Liver (tissue), 9 donors: ENCODE measurements around the gene ITPK1. TPM values are rescaled to one million over a fixed set of nuclear protein-coding genes. Genes with fewer than 3 reads are reported as not detected.

Experiments
- DNase-seq: peaks from one replicate; pipeline ENCODE4 v3.0.0-alpha.2; 2017; ENCODE audit warnings: low spot score
- H3K27ac ChIP-seq, 2 donors: one replicate each; pipeline ENCODE4 v1.7.0; 2013; ENCODE audit warnings: inconsistent platforms in 2 of 2, low read length in 2 of 2, control low read depth in 1 of 2, low read depth in 1 of 2, mild to moderate bottlenecking in 1 of 2
- H3K27me3 ChIP-seq, 4 donors: one replicate each; pipeline versions ENCODE4 v1.6.1 to v1.7.0; 2013; ENCODE audit warnings: low read length in 3 of 4, inconsistent platforms in 1 of 4, mild to moderate bottlenecking in 1 of 4, moderate library complexity in 1 of 4; ENCODE audit not compliant: control insufficient read depth in 4 of 4, insufficient read depth in 4 of 4
- H3K36me3 ChIP-seq, 4 donors: one replicate each; pipeline versions ENCODE4 v1.6.1 to v1.7.0; 2013; ENCODE audit warnings: low read length in 3 of 4, mild to moderate bottlenecking in 3 of 4, low read depth in 1 of 4, moderate library complexity in 1 of 4; ENCODE audit not compliant: control insufficient read depth in 4 of 4, insufficient read depth in 3 of 4
- H3K4me1 ChIP-seq, 4 donors: one replicate each; pipeline versions ENCODE4 v1.6.1 to v1.7.0; 2013; ENCODE audit warnings: low read length in 3 of 4, mild to moderate bottlenecking in 3 of 4, moderate library complexity in 1 of 4; ENCODE audit not compliant: control insufficient read depth in 4 of 4, insufficient read depth in 4 of 4
- H3K4me3 ChIP-seq, 3 donors: one replicate each; pipeline versions ENCODE4 v1.6.1 to v1.7.0; 2013; ENCODE audit warnings: low read length in 3 of 3, control low read depth in 1 of 3, low read depth in 1 of 3, mild to moderate bottlenecking in 1 of 3
- H3K9ac ChIP-seq, 2 donors: one replicate each; pipeline ENCODE4 v1.7.0; 2013; ENCODE audit warnings: low read length in 2 of 2, mild to moderate bottlenecking in 2 of 2, moderate library complexity in 2 of 2, control low read depth in 1 of 2, low read depth in 1 of 2
- H3K9me3 ChIP-seq, 4 donors: one replicate each; pipeline versions ENCODE4 v1.6.1 to v1.7.0; 2013; ENCODE audit warnings: low read length in 3 of 4; ENCODE audit not compliant: control insufficient read depth in 4 of 4
- EGR1 ChIP-seq, 2 donors: IDR thresholded peaks; 2 replicates each; pipeline ENCODE4 v1.6.1; 2016 to 2018; ENCODE audit warnings: antibody characterized with exemption in 2 of 2, low read depth in 2 of 2
- FOXA1 ChIP-seq: IDR thresholded peaks from 2 replicates; pipeline ENCODE4 v1.6.1; 2016; ENCODE audit warnings: antibody characterized with exemption
- FOXA2 ChIP-seq: IDR thresholded peaks from 2 replicates; pipeline ENCODE4 v1.6.1; 2016; ENCODE audit warnings: antibody characterized with exemption
- GABPA ChIP-seq, 2 donors: IDR thresholded peaks in 1 of 2; conservative IDR thresholded peaks in 1 of 2; 2 replicates each; pipeline ENCODE4 v1.6.1; 2016; ENCODE audit warnings: antibody characterized with exemption in 2 of 2, mild to moderate bottlenecking in 1 of 2, moderate library complexity in 1 of 2
- HNF4A ChIP-seq, 2 donors: conservative IDR thresholded peaks; 2 replicates each; pipeline ENCODE4 v1.6.1; 2016; ENCODE audit warnings: antibody characterized with exemption in 2 of 2, mild to moderate bottlenecking in 2 of 2
- HNF4G ChIP-seq: IDR thresholded peaks from 2 replicates; pipeline ENCODE4 v1.6.1; 2016; ENCODE audit warnings: antibody characterized with exemption
- JUND ChIP-seq, 2 donors: IDR thresholded peaks; 2 replicates each; pipeline ENCODE4 v1.6.1; 2016; ENCODE audit warnings: antibody characterized with exemption in 2 of 2
- NR2F2 ChIP-seq: IDR thresholded peaks from 2 replicates; pipeline ENCODE4 v1.6.1; 2016; ENCODE audit warnings: antibody characterized with exemption
- RAD21 ChIP-seq, 2 donors: IDR thresholded peaks; 2 replicates each; pipeline ENCODE4 v1.6.1; 2016; ENCODE audit warnings: antibody characterized with exemption in 2 of 2, mild to moderate bottlenecking in 2 of 2
- RXRA ChIP-seq, 2 donors: IDR thresholded peaks; 2 replicates each; pipeline ENCODE4 v1.6.1; 2017 to 2018; ENCODE audit warnings: antibody characterized with exemption in 2 of 2, mild to moderate bottlenecking in 1 of 2
- SP1 ChIP-seq: IDR thresholded peaks from 2 replicates; pipeline ENCODE4 v1.6.1; 2018; ENCODE audit warnings: antibody characterized with exemption, mild to moderate bottlenecking
- TAF1 ChIP-seq: conservative IDR thresholded peaks from 2 replicates; pipeline ENCODE4 v1.6.1; 2016; ENCODE audit warnings: antibody characterized with exemption, mild to moderate bottlenecking
- WGBS: extraction: QIAGEN DNeasy Blood & Tissue Kit; methylation state at CpG from one replicate; pipeline ENCODE4 v1.1.7; 2013; 5-methylcytosine and 5-hydroxymethylcytosine counted together
- polyA plus RNA-seq, 2 donors: library from polyadenylated mRNA; stranded (reverse) in 1 of 2; unstranded in 1 of 2; fragments of 200-250 nt in 1 of 2; fragments of >200 nt in 1 of 2; fragmentation: Nextera tagmentation in 1 of 2; extraction: Ambion mirVana in 1 of 2; gene quantifications; one replicate each; pipeline versions ENCODE4 v1.2.1 to v1.2.3, GENCODE V29; 2013 to 2015
- total RNA-seq, 2 donors: library from RNA; depleted of rRNA; stranded (reverse); fragments of >200 nt; gene quantifications; one replicate each; pipeline ENCODE4 v1.2.3, GENCODE V29; 2014
- TF ChIP-seq, protein P1 (sequence below): IDR thresholded peaks from 2 replicates; pipeline ENCODE4 v1.6.1; 2016; ENCODE audit warnings: antibody characterized with exemption, mild to moderate bottlenecking
- TF ChIP-seq, protein P2 (sequence below): IDR thresholded peaks from 2 replicates; pipeline ENCODE4 v1.6.1; 2016; ENCODE audit warnings: antibody characterized with exemption
- donor health status: healthy.
- donor health status: healthy.
- donor health status: healthy.
- donor health status: healthy.
- donor health status: healthy.

Gene ITPK1
- total and polyA plus RNA-seq, 4 donors: 9.0 to 41.2 (median 20.4) TPM

DNA sequence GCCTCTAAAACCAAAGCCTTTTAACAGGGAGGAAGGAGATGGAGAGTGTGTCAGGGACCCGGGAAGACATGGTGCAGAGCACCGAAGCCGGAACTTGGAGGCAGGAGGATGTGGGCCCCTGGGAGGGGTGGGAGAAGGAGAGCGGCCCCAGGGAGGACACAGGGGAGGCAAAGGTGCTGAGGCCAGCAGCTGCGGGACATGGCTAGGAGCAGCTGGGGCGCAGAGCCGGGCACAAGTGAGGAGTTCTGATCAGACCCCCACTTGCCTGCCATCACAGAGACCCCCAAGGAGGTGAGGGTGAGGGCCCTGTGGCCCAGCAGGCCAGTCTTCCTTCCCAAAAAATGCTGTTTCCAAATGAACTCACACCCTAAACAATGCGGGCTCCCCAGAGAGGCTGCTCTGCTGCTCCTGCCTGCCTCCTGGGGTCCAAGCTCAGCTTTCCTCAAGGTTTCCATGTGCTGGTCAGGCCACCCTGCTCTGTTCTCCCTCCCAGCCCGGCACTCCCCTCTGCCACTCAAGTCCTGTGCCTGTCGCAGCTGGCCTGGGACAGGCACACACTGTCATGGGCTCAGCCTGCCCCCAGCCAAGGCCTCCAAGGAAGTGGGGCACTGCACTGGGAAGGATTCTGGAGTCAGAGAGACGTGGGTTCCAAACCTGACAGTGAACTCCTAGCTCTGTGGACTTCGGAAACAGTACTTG, 168.7 kb downstream of the ITPK1 start (continued):
- TF ChIP-seq, protein P1, sequence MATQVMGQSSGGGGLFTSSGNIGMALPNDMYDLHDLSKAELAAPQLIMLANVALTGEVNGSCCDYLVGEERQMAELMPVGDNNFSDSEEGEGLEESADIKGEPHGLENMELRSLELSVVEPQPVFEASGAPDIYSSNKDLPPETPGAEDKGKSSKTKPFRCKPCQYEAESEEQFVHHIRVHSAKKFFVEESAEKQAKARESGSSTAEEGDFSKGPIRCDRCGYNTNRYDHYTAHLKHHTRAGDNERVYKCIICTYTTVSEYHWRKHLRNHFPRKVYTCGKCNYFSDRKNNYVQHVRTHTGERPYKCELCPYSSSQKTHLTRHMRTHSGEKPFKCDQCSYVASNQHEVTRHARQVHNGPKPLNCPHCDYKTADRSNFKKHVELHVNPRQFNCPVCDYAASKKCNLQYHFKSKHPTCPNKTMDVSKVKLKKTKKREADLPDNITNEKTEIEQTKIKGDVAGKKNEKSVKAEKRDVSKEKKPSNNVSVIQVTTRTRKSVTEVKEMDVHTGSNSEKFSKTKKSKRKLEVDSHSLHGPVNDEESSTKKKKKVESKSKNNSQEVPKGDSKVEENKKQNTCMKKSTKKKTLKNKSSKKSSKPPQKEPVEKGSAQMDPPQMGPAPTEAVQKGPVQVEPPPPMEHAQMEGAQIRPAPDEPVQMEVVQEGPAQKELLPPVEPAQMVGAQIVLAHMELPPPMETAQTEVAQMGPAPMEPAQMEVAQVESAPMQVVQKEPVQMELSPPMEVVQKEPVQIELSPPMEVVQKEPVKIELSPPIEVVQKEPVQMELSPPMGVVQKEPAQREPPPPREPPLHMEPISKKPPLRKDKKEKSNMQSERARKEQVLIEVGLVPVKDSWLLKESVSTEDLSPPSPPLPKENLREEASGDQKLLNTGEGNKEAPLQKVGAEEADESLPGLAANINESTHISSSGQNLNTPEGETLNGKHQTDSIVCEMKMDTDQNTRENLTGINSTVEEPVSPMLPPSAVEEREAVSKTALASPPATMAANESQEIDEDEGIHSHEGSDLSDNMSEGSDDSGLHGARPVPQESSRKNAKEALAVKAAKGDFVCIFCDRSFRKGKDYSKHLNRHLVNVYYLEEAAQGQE: no peak
- TF ChIP-seq, protein P2, sequence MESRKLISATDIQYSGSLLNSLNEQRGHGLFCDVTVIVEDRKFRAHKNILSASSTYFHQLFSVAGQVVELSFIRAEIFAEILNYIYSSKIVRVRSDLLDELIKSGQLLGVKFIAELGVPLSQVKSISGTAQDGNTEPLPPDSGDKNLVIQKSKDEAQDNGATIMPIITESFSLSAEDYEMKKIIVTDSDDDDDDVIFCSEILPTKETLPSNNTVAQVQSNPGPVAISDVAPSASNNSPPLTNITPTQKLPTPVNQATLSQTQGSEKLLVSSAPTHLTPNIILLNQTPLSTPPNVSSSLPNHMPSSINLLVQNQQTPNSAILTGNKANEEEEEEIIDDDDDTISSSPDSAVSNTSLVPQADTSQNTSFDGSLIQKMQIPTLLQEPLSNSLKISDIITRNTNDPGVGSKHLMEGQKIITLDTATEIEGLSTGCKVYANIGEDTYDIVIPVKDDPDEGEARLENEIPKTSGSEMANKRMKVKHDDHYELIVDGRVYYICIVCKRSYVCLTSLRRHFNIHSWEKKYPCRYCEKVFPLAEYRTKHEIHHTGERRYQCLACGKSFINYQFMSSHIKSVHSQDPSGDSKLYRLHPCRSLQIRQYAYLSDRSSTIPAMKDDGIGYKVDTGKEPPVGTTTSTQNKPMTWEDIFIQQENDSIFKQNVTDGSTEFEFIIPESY: no peak
- TF ChIP-seq NR2F2 (no peak), EGR1 (IDR thresholded peaks at IDR 0.05; ENCODE audit: low read depth in 2 of 2) (no peak), SP1 (no peak)

GRCh38 chr14:92945959-92946846, 169.5 kb downstream of the ITPK1 start:
- DNase-seq: no peak
- H3K36me3 ChIP-seq: peaks cover 0 to 40% (median 11%) of the 10 kb centered on the region in 4 donors
- H3K9ac ChIP-seq: peak overlapping the region in 1 of 2 donors; percentile 41

More at GRCh38 chr14:92945959-92946846, 169.5 kb downstream of the ITPK1 start:
- WGBS: 50% methylated on average over 38 of the region's 38 CpGs
- Histone ChIP-seq H3K27ac (peak overlapping the region in 1 of 2 donors; percentile 42), H3K27me3 (no peaks in the 10 kb centered on the region), H3K4me3 (no peak overlapping the region), H3K4me1 (peaks cover 1 to 13% (median 7%) of the 10 kb centered on the region in 4 donors), H3K9me3 (no peaks in the 10 kb centered on the region)
- TF ChIP-seq FOXA1 (no peak), GABPA (IDR thresholded peaks at IDR 0.05 in 1 of 2, conservative IDR thresholded peaks at IDR 0.05 in 1 of 2) (no peak), HNF4G (no peak), RAD21 (IDR thresholded peaks at IDR 0.05) (peak in 1 of 2 donors; percentile 44), FOXA2 (peak; percentile 54), SP1 (peak; percentile 48), TAF1 (no peak), EGR1 (IDR thresholded peaks at IDR 0.05; ENCODE audit: low read depth in 2 of 2) (no peak), JUND (IDR thresholded peaks at IDR 0.05) (no peak), HNF4A (conservative IDR thresholded peaks at IDR 0.05) (peak in 1 of 2 donors; percentile 37), RXRA (IDR thresholded peaks at IDR 0.05) (peak; percentile 96 to 98)
- TF ChIP-seq, protein P1: no peak
